Islet of Langerhans (tissue), 1 donor: ENCODE data around the gene CCDC86.

Experiments
- FAIRE-seq: peaks from one replicate; lab custom pipeline; 2011; peaks lifted over from hg19 to GRCh38; lab: Jason Lieb, UNC

Gene CCDC86

GRCh38 chr11:60831501-60832079, 10.3 kb upstream of the CCDC86 start:
- FAIRE-seq, result no peak

DNA sequence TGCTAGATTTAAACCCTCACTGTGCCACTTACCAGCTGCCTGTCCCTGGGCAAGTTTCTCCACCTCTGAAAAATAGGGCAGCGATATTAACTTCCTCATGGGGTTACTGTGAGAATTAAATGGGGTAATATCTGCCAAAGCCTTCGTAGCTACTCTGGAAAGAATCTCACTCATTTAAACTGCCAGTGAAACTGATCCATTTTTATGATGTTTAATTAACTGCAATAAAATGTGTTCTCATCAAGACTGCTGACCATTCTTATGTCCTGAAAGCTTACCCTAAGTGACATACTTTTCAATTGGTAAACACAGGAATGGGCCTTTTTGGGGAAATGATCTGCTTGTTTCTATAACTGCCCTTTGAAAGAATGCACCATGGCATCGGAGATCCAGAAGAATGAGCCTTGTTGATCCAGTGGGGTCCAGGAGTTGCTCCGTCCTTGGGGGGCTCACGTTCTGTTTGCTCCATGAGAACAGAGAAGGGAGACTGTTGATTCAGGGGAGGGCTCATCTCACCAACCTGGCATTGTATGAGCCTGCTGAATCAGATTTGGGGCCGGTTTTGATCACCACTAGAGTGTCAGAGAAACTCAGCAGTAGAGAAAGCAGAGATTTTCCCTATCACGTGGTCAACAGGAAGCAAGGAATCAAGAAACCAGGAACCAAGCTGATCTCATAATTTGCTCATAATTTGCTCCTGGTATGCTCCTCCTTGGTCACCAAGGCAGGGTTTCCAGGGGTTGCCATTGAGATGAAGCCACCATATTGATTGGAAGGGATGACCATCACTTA, 7.0 kb upstream of the CCDC86 start:
- no peak for FAIRE-seq

GRCh38 chr11:60835534-60835846, 6.4 kb upstream of the CCDC86 start:
- no peak for FAIRE-seq

DNA sequence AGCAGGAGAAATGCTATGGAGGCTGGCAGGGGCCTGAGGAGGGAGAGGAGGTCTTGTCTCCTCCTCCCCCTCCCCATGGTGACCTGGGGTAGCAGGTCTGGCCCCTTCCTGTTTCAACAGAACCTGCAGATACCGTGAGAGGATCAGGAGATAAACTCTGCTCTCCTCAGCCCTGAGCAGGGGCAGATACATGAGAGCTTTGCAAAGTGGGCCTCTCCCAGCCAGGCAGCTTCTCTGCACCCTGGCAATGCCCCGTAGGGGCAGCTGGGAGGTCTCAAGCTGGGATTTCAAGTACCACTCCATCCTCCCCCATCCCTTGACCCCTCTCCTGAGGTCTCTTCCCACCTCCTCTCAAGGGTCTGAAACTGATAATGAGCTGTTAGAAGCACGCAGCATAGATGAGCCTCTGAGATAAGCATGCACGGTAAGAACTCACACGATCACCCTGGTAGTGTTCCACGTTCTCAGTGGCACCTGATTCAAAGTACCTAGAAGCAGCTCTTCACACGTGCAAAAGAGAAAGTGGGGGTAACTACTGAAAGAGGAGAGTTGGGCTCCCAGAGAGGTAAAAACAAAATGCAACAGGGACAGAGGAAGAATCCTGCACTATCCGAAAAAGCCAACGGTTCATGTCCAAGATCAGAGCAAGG, 4.9 kb upstream of the CCDC86 start:
- no peak for FAIRE-seq

GRCh38 chr11:60838132-60838531, 3.8 kb upstream of the CCDC86 start:
- FAIRE-seq, result no peak

- no peak for FAIRE-seq
Measured at GRCh38 chr11:60840470-60841430, 1.2 kb upstream of the CCDC86 start.

DNA sequence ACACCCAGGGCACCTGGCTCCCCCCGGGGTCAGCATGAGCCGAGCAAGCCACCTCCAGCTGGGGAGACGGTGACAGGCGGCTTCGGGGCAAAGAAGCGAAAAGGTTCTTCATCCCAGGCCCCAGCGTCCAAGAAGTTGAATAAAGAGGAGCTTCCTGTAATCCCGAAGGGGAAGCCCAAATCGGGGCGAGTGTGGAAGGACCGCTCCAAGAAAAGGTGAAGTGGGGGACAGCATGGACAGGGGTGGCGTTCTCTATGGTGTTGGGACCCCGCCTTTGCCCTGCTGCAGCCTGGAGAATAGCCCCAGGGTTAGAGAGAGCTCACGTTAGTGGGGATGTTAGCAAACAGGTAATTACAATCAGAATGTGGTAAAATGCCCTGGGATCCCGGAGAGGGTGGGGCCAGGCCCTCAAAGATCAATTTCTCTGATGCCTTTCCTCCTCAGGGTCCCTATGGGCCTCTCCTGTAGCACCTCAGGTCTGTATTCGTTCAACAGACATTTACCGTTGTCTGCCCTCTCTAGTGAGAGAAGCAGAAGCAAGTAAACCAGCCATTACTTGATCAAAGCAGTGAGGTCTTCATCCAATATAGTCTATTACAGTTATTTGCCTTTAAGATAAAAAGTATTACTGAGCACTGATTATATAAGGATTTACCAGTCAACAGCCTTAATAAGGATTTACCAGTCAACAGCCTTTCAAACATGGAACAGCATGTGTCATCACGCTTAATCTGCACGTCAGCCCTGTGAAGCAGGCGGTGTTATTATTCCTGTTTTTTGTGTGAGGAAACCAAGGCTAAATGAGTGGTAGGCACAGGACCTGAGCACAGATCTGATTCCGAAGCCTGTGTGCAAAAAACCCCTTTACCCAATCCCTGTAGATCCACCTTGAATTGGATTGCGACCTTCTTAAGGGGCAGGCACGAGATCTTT, 1.0 kb downstream of the CCDC86 start:
- no peak for FAIRE-seq

- FAIRE-seq, result no peak
Measured at GRCh38 chr11:60844045-60844869, 2.3 kb downstream of the CCDC86 start.

DNA sequence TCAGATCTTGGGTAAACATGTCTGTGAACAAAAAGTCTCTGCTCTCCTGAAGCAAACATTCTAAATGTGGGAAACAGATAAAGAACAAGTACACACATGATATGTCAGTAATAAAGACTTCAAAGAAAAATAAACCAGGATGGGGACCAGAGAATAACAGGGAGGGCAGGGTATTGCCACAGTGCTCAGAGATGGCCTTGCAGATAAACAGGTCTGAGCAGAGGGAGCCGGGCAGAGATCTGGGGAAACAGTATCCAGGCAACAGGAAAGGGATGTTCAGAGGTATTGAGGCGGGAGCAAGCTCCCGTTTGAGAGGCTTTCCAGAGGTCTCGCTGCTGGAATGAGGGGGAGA, 2.9 kb downstream of the CCDC86 start:
- peak; percentile 21 for FAIRE-seq

DNA sequence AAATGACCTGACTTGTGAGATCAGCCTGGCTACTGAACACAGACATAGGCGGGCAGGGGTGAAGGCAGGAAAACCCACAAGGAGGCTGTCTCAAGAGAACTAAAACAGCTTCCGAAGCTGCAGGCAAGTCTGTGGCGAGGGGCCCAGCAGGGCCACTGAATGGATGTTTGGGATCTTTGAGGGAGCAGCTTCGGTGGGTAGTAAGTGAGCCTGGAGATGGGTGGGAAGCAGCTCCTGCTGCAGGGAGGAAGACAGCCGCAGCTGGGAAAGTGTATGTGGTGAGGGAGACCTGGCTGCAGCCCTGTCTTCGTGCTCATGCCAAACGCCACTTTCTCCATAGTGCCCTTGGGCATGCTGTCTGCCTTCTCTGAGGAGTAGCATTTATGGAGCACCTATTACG, 3.4 kb downstream of the CCDC86 start:
- FAIRE-seq, result no peak

- no peak for FAIRE-seq
Measured at GRCh38 chr11:60847281-60847680, 5.4 kb downstream of the CCDC86 start.

- no peak for FAIRE-seq
Measured at GRCh38 chr11:60847896-60848295, 6.0 kb downstream of the CCDC86 start.

DNA sequence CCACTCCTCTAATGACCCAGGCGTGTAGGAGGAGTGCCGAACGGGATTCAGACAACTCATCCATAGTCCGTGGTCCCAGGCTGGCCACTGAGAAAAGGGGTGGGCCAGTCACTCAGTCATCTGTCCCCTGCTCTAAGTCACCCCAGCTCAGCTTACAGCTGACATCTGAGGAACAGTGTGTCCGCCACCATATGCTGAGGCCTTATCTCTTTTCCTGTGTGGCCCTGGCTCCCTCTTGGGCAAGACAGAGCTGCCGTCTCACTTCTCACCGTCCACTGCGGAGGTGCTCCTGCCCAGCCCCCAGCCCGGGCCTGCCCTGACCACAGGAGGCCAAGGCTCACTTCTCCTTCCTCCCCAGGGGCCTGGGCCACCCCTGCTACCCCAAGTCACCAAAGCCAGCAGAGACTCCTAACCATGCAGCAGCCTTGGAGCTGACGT, 6.8 kb downstream of the CCDC86 start:
- FAIRE-seq, result no peak

- no peak for FAIRE-seq
Measured at GRCh38 chr11:60849641-60850520, 8.0 kb downstream of the CCDC86 start.

GRCh38 chr11:60851327-60852104, 9.6 kb downstream of the CCDC86 start:
- FAIRE-seq, result no peak

DNA sequence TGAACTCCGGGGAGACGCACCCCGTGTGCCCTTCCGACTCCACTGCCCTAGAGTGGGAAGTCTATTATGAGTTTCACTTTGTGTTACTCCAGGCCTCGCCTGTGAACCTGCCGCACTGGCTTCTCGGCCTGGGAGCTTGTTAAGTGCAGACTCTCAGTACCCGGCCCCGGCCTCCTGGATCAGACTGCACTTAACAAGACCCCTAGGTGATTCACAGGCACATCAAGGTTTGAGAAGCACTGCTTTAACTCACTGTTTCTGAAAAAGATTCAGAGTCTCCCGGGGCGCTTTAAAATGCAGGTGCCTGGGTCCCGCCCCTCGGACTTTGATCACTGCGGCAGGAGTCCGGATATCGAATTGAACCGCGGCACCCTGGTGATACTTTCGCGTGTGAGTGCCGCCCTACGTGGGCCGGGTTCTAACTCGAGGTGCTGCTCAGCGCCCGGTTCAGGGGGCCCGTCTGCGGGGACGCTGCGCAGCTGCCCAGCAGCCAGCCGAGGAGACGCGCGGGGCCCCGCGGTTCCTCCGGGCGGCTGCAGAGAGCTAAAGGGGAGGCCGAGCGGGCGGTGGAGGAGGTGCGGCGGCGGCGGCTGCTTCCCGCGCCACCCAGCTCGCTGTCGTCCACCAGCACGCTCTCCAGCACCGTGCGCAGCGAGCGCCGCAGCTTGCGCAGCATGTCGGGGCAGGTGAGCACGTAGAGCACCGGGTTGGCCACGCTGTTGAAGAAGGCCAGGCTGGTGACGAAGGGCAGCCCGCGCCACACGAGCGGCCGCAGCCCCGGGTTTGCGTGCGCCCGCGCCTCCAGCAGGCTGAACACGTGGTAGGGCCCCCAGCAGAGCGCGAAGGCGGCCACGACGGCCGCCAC, 10.4 kb downstream of the CCDC86 start:
- FAIRE-seq, result no peak
